ENCODE data around the gene BEND3.

Gene BEND3

GRCh38 chr6:107121964-107122495 is 6.7 kb upstream of the BEND3 start:
- Histone ChIP-seq H3K9ac (ENCODE audit: low read length) (no peak overlapping the region), H3K23ac (ENCODE audit: low read length in 2 of 2) (no peak overlapping the region), H3K27me3 (ENCODE audit: control insufficient read depth in 1 of 2, insufficient read depth in 1 of 2, low read length in 2 of 2) (peaks cover 0 to 15% of the 10 kb centered on the region in 2 experiments), H3K4me2 (ENCODE audit: low read length, poor library complexity, severe bottlenecking) (no peak overlapping the region), H4K91ac (ENCODE audit: low read length) (no peak overlapping the region), H3K4me3 (ENCODE audit: insufficient read depth in 1 of 2, low read depth in 1 of 2, low read length in 2 of 2) (no peak overlapping the region), H3K14ac (ENCODE audit: low read length in 2 of 2) (peak overlapping the region in 1 of 2 experiments; percentile 48), H2BK5ac (ENCODE audit: low read depth, low read length, poor library complexity, severe bottlenecking) (no peak overlapping the region), H2AK5ac (ENCODE audit: low read length, severe bottlenecking) (no peak overlapping the region), H4K8ac (ENCODE audit: low read length) (no peak overlapping the region), H2BK12ac (ENCODE audit: low read length in 2 of 2) (no peak overlapping the region), H3K36me3 (ENCODE audit: control insufficient read depth in 1 of 2, insufficient read depth in 2 of 2, low read depth in 1 of 2, low read length in 2 of 2) (no peaks in the 10 kb centered on the region), H3K9me3 (ENCODE audit: control insufficient read depth, low read length) (no peaks in the 10 kb centered on the region), H3K4me1 (ENCODE audit: control insufficient read depth, insufficient read depth, low read depth, low read length) (no peaks in the 10 kb centered on the region), H3K18ac (ENCODE audit: low read depth in 1 of 2, low read length in 2 of 2) (no peak overlapping the region), H3K27ac (ENCODE audit: low read length, poor library complexity, severe bottlenecking) (no peak overlapping the region), H2AFZ (ENCODE audit: low read depth, low read length) (no peak overlapping the region), H3K4ac (ENCODE audit: low read depth in 1 of 2, low read length in 2 of 2) (no peak overlapping the region), H3K79me1 (replicated peaks; ENCODE audit: low read length, poor library complexity, severe bottlenecking) (no peaks in the 10 kb centered on the region), H2BK120ac (ENCODE audit: low read depth, low read length) (no peak overlapping the region), H2BK15ac (ENCODE audit: low read depth, poor library complexity, severe bottlenecking) (no peak overlapping the region)
- DNase-seq: no peak
- WGBS: 93% methylated on average over 8 of the region's 8 CpGs

DNA sequence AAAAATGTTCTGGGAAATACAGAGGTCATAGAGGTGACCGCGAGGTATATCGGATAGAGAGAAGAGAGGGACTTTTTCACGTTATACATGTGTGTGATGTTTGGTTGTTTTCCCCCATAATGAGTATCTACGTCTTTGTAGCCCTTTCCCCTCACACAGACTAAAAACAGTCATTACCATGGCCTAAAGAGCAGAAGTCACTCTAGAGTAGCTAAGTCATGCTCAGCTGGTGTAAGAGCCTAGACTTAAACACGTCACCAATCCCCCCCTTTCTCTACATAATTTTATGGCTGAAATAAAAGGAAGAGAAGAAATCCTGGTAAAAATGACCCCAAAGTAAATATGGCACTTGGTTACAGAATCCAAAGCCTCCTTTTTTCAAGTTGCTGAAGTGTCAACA is 6.0 kb upstream of the BEND3 start:
- Histone ChIP-seq H3K4me3 (ENCODE audit: insufficient read depth in 1 of 2, low read depth in 1 of 2, low read length in 2 of 2) (no peak overlapping the region), H3K27me3 (ENCODE audit: control insufficient read depth in 1 of 2, insufficient read depth in 1 of 2, low read length in 2 of 2) (peaks cover 4 to 20% of the 10 kb centered on the region in 2 experiments)
- WGBS: 90% methylated on average over 2 of the region's 6 CpGs

GRCh38 chr6:107120404-107120803 is 5.1 kb upstream of the BEND3 start:
- H3K23ac ChIP-seq (ENCODE audit: low read length in 2 of 2): no peak overlapping the region
- H4K91ac ChIP-seq (ENCODE audit: low read length): no peak overlapping the region
- no peak overlapping the region for H2AK5ac ChIP-seq (ENCODE audit: low read length, severe bottlenecking)
- no peak overlapping the region for H2BK120ac ChIP-seq (ENCODE audit: low read depth, low read length)
- no peaks in the 10 kb centered on the region for H3K4me1 ChIP-seq (ENCODE audit: control insufficient read depth, insufficient read depth, low read depth, low read length)
- no peak overlapping the region for H2BK12ac ChIP-seq (ENCODE audit: low read length in 2 of 2)
- no peak overlapping the region for H3K18ac ChIP-seq (ENCODE audit: low read depth in 1 of 2, low read length in 2 of 2)
- no peak overlapping the region for H3K14ac ChIP-seq (ENCODE audit: low read length in 2 of 2)
- H3K4me2 ChIP-seq (ENCODE audit: low read length, poor library complexity, severe bottlenecking): no peak overlapping the region
- no peak overlapping the region for H4K8ac ChIP-seq (ENCODE audit: low read length)
- no peak for DNase-seq
- 98% methylated on average over 2 of the region's 4 CpGs for WGBS
- no peak overlapping the region for H2AFZ ChIP-seq (ENCODE audit: low read depth, low read length)
- H3K4me3 ChIP-seq (ENCODE audit: insufficient read depth in 1 of 2, low read depth in 1 of 2, low read length in 2 of 2): no peak overlapping the region
- no peak overlapping the region for H3K9ac ChIP-seq (ENCODE audit: low read length)
- peaks cover 4 to 16% of the 10 kb centered on the region in 2 experiments for H3K27me3 ChIP-seq (ENCODE audit: control insufficient read depth in 1 of 2, insufficient read depth in 1 of 2, low read length in 2 of 2)
- no peak overlapping the region for H2BK15ac ChIP-seq (ENCODE audit: low read depth, poor library complexity, severe bottlenecking)
- no peak overlapping the region for H2BK5ac ChIP-seq (ENCODE audit: low read depth, low read length, poor library complexity, severe bottlenecking)
- H3K79me1 ChIP-seq (replicated peaks; ENCODE audit: low read length, poor library complexity, severe bottlenecking): no peaks in the 10 kb centered on the region
- H3K36me3 ChIP-seq (ENCODE audit: control insufficient read depth in 1 of 2, insufficient read depth in 2 of 2, low read depth in 1 of 2, low read length in 2 of 2): no peaks in the 10 kb centered on the region
- H3K4ac ChIP-seq (ENCODE audit: low read depth in 1 of 2, low read length in 2 of 2): no peak overlapping the region
- no peak overlapping the region for H3K27ac ChIP-seq (ENCODE audit: low read length, poor library complexity, severe bottlenecking)
- H3K9me3 ChIP-seq (ENCODE audit: control insufficient read depth, low read length): no peaks in the 10 kb centered on the region

More for the DNA sequence above, 6.0 kb upstream of the BEND3 start:
- Histone ChIP-seq H2BK120ac (ENCODE audit: low read depth, low read length) (no peak overlapping the region), H3K4ac (ENCODE audit: low read depth in 1 of 2, low read length in 2 of 2) (no peak overlapping the region), H3K23ac (ENCODE audit: low read length in 2 of 2) (no peak overlapping the region), H2BK5ac (ENCODE audit: low read depth, low read length, poor library complexity, severe bottlenecking) (no peak overlapping the region), H3K4me2 (ENCODE audit: low read length, poor library complexity, severe bottlenecking) (no peak overlapping the region), H2BK12ac (ENCODE audit: low read length in 2 of 2) (no peak overlapping the region), H3K9ac (ENCODE audit: low read length) (no peak overlapping the region), H3K9me3 (ENCODE audit: control insufficient read depth, low read length) (no peaks in the 10 kb centered on the region), H3K4me1 (ENCODE audit: control insufficient read depth, insufficient read depth, low read depth, low read length) (no peaks in the 10 kb centered on the region), H3K79me1 (replicated peaks; ENCODE audit: low read length, poor library complexity, severe bottlenecking) (no peaks in the 10 kb centered on the region), H4K91ac (ENCODE audit: low read length) (no peak overlapping the region), H3K27ac (ENCODE audit: low read length, poor library complexity, severe bottlenecking) (no peak overlapping the region), H2AFZ (ENCODE audit: low read depth, low read length) (no peak overlapping the region), H4K8ac (ENCODE audit: low read length) (no peak overlapping the region), H3K18ac (ENCODE audit: low read depth in 1 of 2, low read length in 2 of 2) (no peak overlapping the region), H2AK5ac (ENCODE audit: low read length, severe bottlenecking) (no peak overlapping the region), H3K36me3 (ENCODE audit: control insufficient read depth in 1 of 2, insufficient read depth in 2 of 2, low read depth in 1 of 2, low read length in 2 of 2) (no peaks in the 10 kb centered on the region), H3K14ac (ENCODE audit: low read length in 2 of 2) (no peak overlapping the region), H2BK15ac (ENCODE audit: low read depth, poor library complexity, severe bottlenecking) (no peak overlapping the region)
- DNase-seq: no peak

GRCh38 chr6:107118976-107119375 is 3.7 kb upstream of the BEND3 start:
- no peak overlapping the region for H3K4me3 ChIP-seq (ENCODE audit: insufficient read depth in 1 of 2, low read depth in 1 of 2, low read length in 2 of 2)
- H2AFZ ChIP-seq (ENCODE audit: low read depth, low read length): no peak overlapping the region
- no peak overlapping the region for H2AK5ac ChIP-seq (ENCODE audit: low read length, severe bottlenecking)
- no peak overlapping the region for H3K18ac ChIP-seq (ENCODE audit: low read depth in 1 of 2, low read length in 2 of 2)
- no peak overlapping the region for H3K4ac ChIP-seq (ENCODE audit: low read depth in 1 of 2, low read length in 2 of 2)
- peaks cover under 1% of the 10 kb centered on the region for H3K4me1 ChIP-seq (ENCODE audit: control insufficient read depth, insufficient read depth, low read depth, low read length)
- H2BK5ac ChIP-seq (ENCODE audit: low read depth, low read length, poor library complexity, severe bottlenecking): no peak overlapping the region
- H3K36me3 ChIP-seq (ENCODE audit: control insufficient read depth in 1 of 2, insufficient read depth in 2 of 2, low read depth in 1 of 2, low read length in 2 of 2): no peaks in the 10 kb centered on the region
- 75% methylated on average over 2 of the region's 2 CpGs for WGBS
- no peak overlapping the region for H3K14ac ChIP-seq (ENCODE audit: low read length in 2 of 2)
- H3K9me3 ChIP-seq (ENCODE audit: control insufficient read depth, low read length): no peaks in the 10 kb centered on the region
- H3K9ac ChIP-seq (ENCODE audit: low read length): no peak overlapping the region
- H3K79me1 ChIP-seq (replicated peaks; ENCODE audit: low read length, poor library complexity, severe bottlenecking): no peaks in the 10 kb centered on the region
- peaks cover 4 to 16% of the 10 kb centered on the region in 2 experiments for H3K27me3 ChIP-seq (ENCODE audit: control insufficient read depth in 1 of 2, insufficient read depth in 1 of 2, low read length in 2 of 2)
- no peak overlapping the region for H4K8ac ChIP-seq (ENCODE audit: low read length)
- no peak for DNase-seq
- H2BK12ac ChIP-seq (ENCODE audit: low read length in 2 of 2): no peak overlapping the region
- H2BK120ac ChIP-seq (ENCODE audit: low read depth, low read length): no peak overlapping the region
- no peak overlapping the region for H3K4me2 ChIP-seq (ENCODE audit: low read length, poor library complexity, severe bottlenecking)
- H3K27ac ChIP-seq (ENCODE audit: low read length, poor library complexity, severe bottlenecking): no peak overlapping the region
- no peak overlapping the region for H2BK15ac ChIP-seq (ENCODE audit: low read depth, poor library complexity, severe bottlenecking)
- no peak overlapping the region for H3K23ac ChIP-seq (ENCODE audit: low read length in 2 of 2)
- H4K91ac ChIP-seq (ENCODE audit: low read length): no peak overlapping the region
